SH-SY5Y (cell line): ENCODE measurements around the gene RFNG.

ENCODE experiments used
- GATA2 ChIP-seq: IDR thresholded peaks from 2 replicates; pipeline ENCODE4 v1.6.1; 2011; ENCODE audit warnings: mild to moderate bottlenecking, low read depth, low read length
- GATA3 ChIP-seq: IDR thresholded peaks from 2 replicates; pipeline ENCODE4 v1.6.1; 2011; ENCODE audit warnings: low read depth, mild to moderate bottlenecking, low read length, moderate library complexity

- TF ChIP-seq GATA3 (no peak), GATA2 (no peak)
Observed at GRCh38 chr17:82050152-82050760, 1.4 kb downstream of the RFNG start.
